ENCODE results near the gene FLII.
"Not testable (repeated sequence)": the region's sequence is repeated elsewhere in the genome, so short reads cannot be mapped to it uniquely, and the experiment has no call there.

Gene FLII

GRCh38 chr17:18224053-18224386 lies 34.5 kb downstream of the FLII start:
- DNase-seq (ENCODE audit: low read depth in 3 of 3), result no peak

GRCh38 chr17:18218756-18219415 lies 39.7 kb downstream of the FLII start:
- no peak for DNase-seq (ENCODE audit: low read depth in 3 of 3)

- DNase-seq (ENCODE audit: low read depth in 3 of 3), result peak; percentile 47 to 55 (median 47)
These were observed 41.0 kb downstream of the FLII start for GRCh38 chr17:18217412-18218015.

- not testable (repeated sequence) for DNase-seq (ENCODE audit: low read depth in 3 of 3)
These were observed 41.6 kb downstream of the FLII start for GRCh38 chr17:18216906-18217305.

- DNase-seq (ENCODE audit: low read depth in 3 of 3), result no peak
These were observed 44.8 kb downstream of the FLII start for GRCh38 chr17:18213666-18214270.

GRCh38 chr17:18208092-18208491 lies 50.4 kb downstream of the FLII start:
- DNase-seq (ENCODE audit: low read depth in 3 of 3), result no peak

GRCh38 chr17:18206962-18207361 lies 51.6 kb downstream of the FLII start:
- DNase-seq (ENCODE audit: low read depth in 3 of 3), result no peak

- no peak for DNase-seq (ENCODE audit: low read depth in 3 of 3)
These were observed 52.7 kb downstream of the FLII start for GRCh38 chr17:18205861-18206260.

GRCh38 chr17:18203308-18203707 lies 55.2 kb downstream of the FLII start:
- DNase-seq (ENCODE audit: low read depth in 3 of 3), result no peak

- no peak for DNase-seq (ENCODE audit: low read depth in 3 of 3)
These were observed 57.4 kb downstream of the FLII start for GRCh38 chr17:18201108-18201507.

GRCh38 chr17:18198530-18198929 lies 60.0 kb downstream of the FLII start:
- no peak for DNase-seq (ENCODE audit: low read depth in 3 of 3)

GRCh38 chr17:18197535-18198194 lies 60.9 kb downstream of the FLII start:
- DNase-seq (ENCODE audit: low read depth in 3 of 3), result no peak

GRCh38 chr17:18195246-18195645 lies 63.3 kb downstream of the FLII start:
- no peak for DNase-seq (ENCODE audit: low read depth in 3 of 3)

All from stimulated activated CD4-positive, alpha-beta T cell treated with anti-CD3 and anti-CD28 coated beads, TNF-alpha, amount 100 ng/mL, for 4 hours (primary cell).